Osteocyte (in vitro differentiated cells): Measurements from ENCODE around the gene IRGC. TPM values are rescaled to one million over a fixed set of nuclear protein-coding genes. Genes with fewer than 3 reads are reported as not detected.

Experiments used
- DNase-seq: peaks from one replicate; pipeline ENCODE4 v3.0.0; 2021; ENCODE audit warnings: mixed read lengths; ENCODE audit not compliant: unreplicated experiment; ENCODE audit errors: extremely low spot score
- H3K27ac Mint-ChIP-seq: one replicate; pipeline ENCODE4 v1.8.0; 2021; ENCODE audit warnings: mild to moderate bottlenecking, mixed read lengths; ENCODE audit not compliant: unreplicated experiment
- H3K27me3 Mint-ChIP-seq: one replicate; pipeline ENCODE4 v1.8.0; 2021; ENCODE audit warnings: mixed read lengths; ENCODE audit not compliant: unreplicated experiment
- H3K36me3 Mint-ChIP-seq: one replicate; pipeline ENCODE4 v1.8.0; 2021; ENCODE audit warnings: mixed read lengths; ENCODE audit not compliant: unreplicated experiment
- H3K4me1 Mint-ChIP-seq: one replicate; pipeline ENCODE4 v1.8.0; 2021; ENCODE audit warnings: mixed read lengths; ENCODE audit not compliant: unreplicated experiment
- H3K4me3 Mint-ChIP-seq: one replicate; pipeline ENCODE4 v1.8.0; 2021; ENCODE audit warnings: mild to moderate bottlenecking, moderate library complexity, mixed read lengths; ENCODE audit not compliant: unreplicated experiment
- H3K9me3 Mint-ChIP-seq: one replicate; pipeline ENCODE4 v1.8.0; 2021; ENCODE audit warnings: mixed read lengths; ENCODE audit not compliant: unreplicated experiment
- total RNA-seq: library from RNA; stranded (reverse); gene quantifications from 2 replicates; pipeline ENCODE4 v1.2.1, GENCODE V29; 2021
- TF ChIP-seq, protein P1 (sequence below): fragments of 200-600 bp; sonication (generic); IDR thresholded peaks from 2 replicates; pipeline ENCODE4 v1.5.0; 2021; ENCODE audit warnings: antibody characterized with exemption, mild to moderate bottlenecking, moderate library complexity

The IRGC gene
- total RNA-seq, 1 donor from 2014 or later = not detected

DNA sequence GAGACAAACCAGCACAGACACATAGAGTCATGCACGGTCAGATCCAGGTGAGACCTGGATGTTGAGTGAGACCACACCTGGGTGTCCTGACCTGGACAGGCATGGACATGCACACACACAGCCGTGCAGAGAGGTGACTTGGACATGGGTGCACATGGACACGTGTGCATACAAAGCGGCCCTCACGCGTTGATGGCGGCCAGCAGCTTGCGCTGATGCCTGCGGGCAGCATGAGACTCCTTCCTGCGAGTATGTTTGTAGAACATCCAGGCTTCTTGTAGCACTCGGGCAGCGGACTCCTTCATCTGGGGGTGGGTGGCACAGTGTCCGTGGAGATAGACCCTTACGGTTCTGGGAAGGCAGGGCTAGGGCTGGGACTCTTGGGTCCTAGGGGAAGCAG, 53.4 kb downstream of the IRGC start:
- TF ChIP-seq, protein P1, sequence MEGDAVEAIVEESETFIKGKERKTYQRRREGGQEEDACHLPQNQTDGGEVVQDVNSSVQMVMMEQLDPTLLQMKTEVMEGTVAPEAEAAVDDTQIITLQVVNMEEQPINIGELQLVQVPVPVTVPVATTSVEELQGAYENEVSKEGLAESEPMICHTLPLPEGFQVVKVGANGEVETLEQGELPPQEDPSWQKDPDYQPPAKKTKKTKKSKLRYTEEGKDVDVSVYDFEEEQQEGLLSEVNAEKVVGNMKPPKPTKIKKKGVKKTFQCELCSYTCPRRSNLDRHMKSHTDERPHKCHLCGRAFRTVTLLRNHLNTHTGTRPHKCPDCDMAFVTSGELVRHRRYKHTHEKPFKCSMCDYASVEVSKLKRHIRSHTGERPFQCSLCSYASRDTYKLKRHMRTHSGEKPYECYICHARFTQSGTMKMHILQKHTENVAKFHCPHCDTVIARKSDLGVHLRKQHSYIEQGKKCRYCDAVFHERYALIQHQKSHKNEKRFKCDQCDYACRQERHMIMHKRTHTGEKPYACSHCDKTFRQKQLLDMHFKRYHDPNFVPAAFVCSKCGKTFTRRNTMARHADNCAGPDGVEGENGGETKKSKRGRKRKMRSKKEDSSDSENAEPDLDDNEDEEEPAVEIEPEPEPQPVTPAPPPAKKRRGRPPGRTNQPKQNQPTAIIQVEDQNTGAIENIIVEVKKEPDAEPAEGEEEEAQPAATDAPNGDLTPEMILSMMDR = no peak
- DNase-seq = no peak
- no peaks in the 10 kb centered on the region for H3K36me3 Mint-ChIP-seq
- no peaks in the 10 kb centered on the region for H3K27me3 Mint-ChIP-seq
- no peak overlapping the region for H3K27ac Mint-ChIP-seq
- H3K9me3 Mint-ChIP-seq = no peaks in the 10 kb centered on the region
- peaks cover 27% of the 10 kb centered on the region for H3K4me1 Mint-ChIP-seq
- H3K4me3 Mint-ChIP-seq = no peak overlapping the region

Other genes starting within 250 kb of the IRGC start
- 6.7 and 8.5 TPM in 2 replicates for gene PHLDB3, start 211.3 kb upstream of the IRGC start, total RNA-seq
- gene ETHE1, start 188.9 kb upstream of the IRGC start, total RNA-seq = 41.8 and 42.3 TPM in 2 replicates
- gene ZNF575, start 182.9 kb upstream of the IRGC start, total RNA-seq = 6.5 and 6.9 TPM in 2 replicates
- gene XRCC1, start 140.5 kb upstream of the IRGC start, total RNA-seq = 37.1 and 43.2 TPM in 2 replicates
- 0.91 and 1.2 TPM in 2 replicates for gene PINLYP, start 140.3 kb upstream of the IRGC start, total RNA-seq
- gene IRGQ, start 119.9 kb upstream of the IRGC start, total RNA-seq = 40.9 and 45.9 TPM in 2 replicates
- 13.2 and 16.2 TPM in 2 replicates for gene ZNF576, start 119.5 kb upstream of the IRGC start, total RNA-seq
- 0.24 and 0.35 TPM in 2 replicates for gene SRRM5, start 104.0 kb upstream of the IRGC start, total RNA-seq
- gene ZNF428, start 96.4 kb upstream of the IRGC start, total RNA-seq = 64.0 and 74.1 TPM in 2 replicates
- 8.8 and 9.0 TPM in 2 replicates for gene CADM4, start 76.2 kb upstream of the IRGC start, total RNA-seq
- gene PLAUR, start 45.9 kb upstream of the IRGC start, total RNA-seq = 21.0 and 23.3 TPM in 2 replicates
- gene SMG9, start 38.9 kb downstream of the IRGC start, total RNA-seq = 64.9 and 71.0 TPM in 2 replicates
- 0.64 and 1.5 TPM in 2 replicates for gene KCNN4, start 64.9 kb downstream of the IRGC start, total RNA-seq
- gene LYPD5, start 86.4 kb downstream of the IRGC start, total RNA-seq = not detected in 2 replicates
- gene ZNF283, start 111.2 kb downstream of the IRGC start, total RNA-seq = 9.8 and 11.5 TPM in 2 replicates
- 6.5 and 6.6 TPM in 2 replicates for gene ZNF404, start 167.9 kb downstream of the IRGC start, total RNA-seq
- gene ZNF45, start 219.2 kb downstream of the IRGC start, total RNA-seq = 19.9 and 20.6 TPM in 2 replicates
- gene ZNF221, start 235.2 kb downstream of the IRGC start, total RNA-seq = 9.2 and 11.4 TPM in 2 replicates